OCI-LY3 (cell line): ENCODE data around the gene IFNAR1.

Experiments used
- EZH2phosphoT487 ChIP-seq: fragments of 200-600 bp; shearing (Covaris generic); IDR thresholded peaks from 2 replicates; pipeline ENCODE4 v1.6.1; 2018; ENCODE audit warnings: antibody characterized with exemption, mixed run types, low read depth
- TF ChIP-seq, protein P1 (sequence below): fragments of 200-600, 300-600 bp; sonication (generic); IDR thresholded peaks from 2 replicates; pipeline ENCODE4 v1.5.1; 2014; ENCODE audit warnings: antibody characterized with exemption, low read length, low read depth

DNA sequence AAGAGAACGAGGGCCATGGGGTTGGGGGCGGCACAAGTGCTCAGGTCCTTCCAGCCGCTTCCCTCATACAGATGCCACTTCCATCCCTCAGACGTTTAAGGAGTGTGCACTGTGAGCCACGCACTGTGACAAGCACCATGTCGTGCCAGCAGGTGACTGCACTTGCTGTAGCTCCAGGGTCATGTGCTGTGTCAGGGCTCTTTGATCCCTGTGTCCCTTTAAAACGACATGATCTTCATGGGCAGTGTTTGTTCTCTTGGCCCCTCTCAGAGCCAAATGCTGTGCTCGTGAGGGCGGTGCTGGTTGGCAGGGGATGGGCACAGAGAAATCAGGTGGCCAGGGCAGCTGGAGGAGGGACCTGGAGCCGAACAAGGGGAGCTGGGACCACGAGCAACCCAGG is 38.7 kb upstream of the IFNAR1 start:
- TF ChIP-seq, protein P1, sequence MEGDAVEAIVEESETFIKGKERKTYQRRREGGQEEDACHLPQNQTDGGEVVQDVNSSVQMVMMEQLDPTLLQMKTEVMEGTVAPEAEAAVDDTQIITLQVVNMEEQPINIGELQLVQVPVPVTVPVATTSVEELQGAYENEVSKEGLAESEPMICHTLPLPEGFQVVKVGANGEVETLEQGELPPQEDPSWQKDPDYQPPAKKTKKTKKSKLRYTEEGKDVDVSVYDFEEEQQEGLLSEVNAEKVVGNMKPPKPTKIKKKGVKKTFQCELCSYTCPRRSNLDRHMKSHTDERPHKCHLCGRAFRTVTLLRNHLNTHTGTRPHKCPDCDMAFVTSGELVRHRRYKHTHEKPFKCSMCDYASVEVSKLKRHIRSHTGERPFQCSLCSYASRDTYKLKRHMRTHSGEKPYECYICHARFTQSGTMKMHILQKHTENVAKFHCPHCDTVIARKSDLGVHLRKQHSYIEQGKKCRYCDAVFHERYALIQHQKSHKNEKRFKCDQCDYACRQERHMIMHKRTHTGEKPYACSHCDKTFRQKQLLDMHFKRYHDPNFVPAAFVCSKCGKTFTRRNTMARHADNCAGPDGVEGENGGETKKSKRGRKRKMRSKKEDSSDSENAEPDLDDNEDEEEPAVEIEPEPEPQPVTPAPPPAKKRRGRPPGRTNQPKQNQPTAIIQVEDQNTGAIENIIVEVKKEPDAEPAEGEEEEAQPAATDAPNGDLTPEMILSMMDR: no peak
- no peak for TF ChIP-seq EZH2phosphoT487
